ENCODE data around the gene LRRIQ4. TPM values are rescaled to one million over a fixed set of nuclear protein-coding genes. Genes with fewer than 3 reads are reported as not detected.

LRRIQ4 gene
- total RNA-seq, result under 1 TPM; 0.15 to 0.20 TPM
- polyA plus RNA-seq, result not detected

DNA sequence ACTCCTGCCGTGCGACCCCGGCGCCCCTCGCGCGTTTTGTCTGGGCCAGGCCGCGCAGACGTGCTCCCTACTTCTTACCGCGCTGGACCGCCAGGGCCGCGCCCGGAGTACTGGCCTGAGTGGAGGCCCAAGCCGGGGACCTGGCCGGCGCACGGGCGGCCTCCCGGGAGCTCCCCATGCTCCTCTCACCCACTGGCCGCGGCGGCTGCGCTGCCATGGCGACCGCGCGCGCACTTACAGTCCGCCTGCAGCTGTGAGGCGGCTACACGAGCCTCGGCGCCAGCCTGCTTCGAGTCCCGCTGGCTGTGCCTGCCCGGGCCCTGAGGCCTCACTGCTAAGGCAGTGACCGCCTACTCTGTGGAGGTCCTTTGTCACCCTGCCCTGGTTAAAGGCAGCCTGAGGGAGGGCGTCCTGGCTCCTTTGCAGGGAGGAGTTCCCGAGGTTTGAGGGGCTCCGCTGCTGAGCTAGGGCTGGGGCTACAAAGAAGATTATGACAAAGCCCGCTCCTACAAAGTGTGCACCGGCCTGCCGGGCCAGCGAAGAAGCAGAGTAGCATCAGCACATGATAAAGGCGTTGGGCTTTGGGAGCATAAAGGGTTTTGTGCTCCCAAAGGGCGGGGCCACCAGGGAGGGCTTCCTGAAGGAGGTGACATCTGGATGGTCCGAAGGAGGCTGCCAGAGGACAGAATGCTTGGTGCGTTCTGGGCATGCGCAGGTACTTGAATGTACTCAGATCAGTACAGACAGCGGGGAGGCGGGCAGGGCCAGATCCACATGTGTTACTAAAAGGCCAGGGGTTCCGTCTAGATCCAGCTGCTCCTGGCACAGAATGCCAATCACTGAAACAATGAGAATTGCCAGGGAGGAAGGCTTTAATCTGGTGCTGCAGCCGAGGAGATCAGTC is at the start of gene LRRIQ4, which contains the start of gene LRRC34:
Gene LRRIQ4, plus strand, starts transcription at position 539 of the 904 bp plus-strand sequence. CDS start 9,052 bp downstream, outside the sequence.
Gene LRRC34, minus strand, starts transcription at position 573 of the 904 bp plus-strand sequence. Its CDS starts 356 bp downstream, at position 217.
- H3K27me3 Mint-ChIP-seq, result peaks cover 1 to 4% of the 10 kb centered on the region in 2 donors
- DNase-seq, result peak; percentile 51 to 77 (median 53)
- H3K36me3 Mint-ChIP-seq, result peaks cover 2 to 11% (median 2%) of the 10 kb centered on the region in 3 donors
- peaks cover 6% of the 10 kb centered on the region for H3K9me3 ChIP-seq (ENCODE audit: low read length)
- H3K4me3 Mint-ChIP-seq, result peak within 1 kb of the TSS; percentile 79 to 91 (median 87)
- peaks cover 19 to 29% (median 26%) of the 10 kb centered on the region in 3 donors for H3K4me1 Mint-ChIP-seq
- no peaks in the 10 kb centered on the region for H3K27me3 ChIP-seq (ENCODE audit: insufficient read depth, low read length, poor library complexity, severe bottlenecking)
- peaks cover 17% of the 10 kb centered on the region for H3K4me1 ChIP-seq (ENCODE audit: insufficient read depth, low read length)
- no peak within 1 kb of the TSS for H3K27ac ChIP-seq (ENCODE audit: low read depth, low read length)
- ChIA-PET POLR2A (no interaction called here), CTCF (interaction anchor here (0.9 to 1.5 kb wide), 5 partner anchors 10 to 43 kb away, joined by 3 to 5 read pairs (median 4); partner anchors contain the start of genes ACTRT3 and MYNN)
- H3K9me3 Mint-ChIP-seq, result peaks cover 8 to 15% (median 11%) of the 10 kb centered on the region in 5 donors
- H3K36me3 ChIP-seq (ENCODE audit: insufficient read depth, low read length), result no peaks in the 10 kb centered on the region
- H3K27ac Mint-ChIP-seq, result peak within 1 kb of the TSS; percentile 33 to 93 (median 79)
- H3K4me3 ChIP-seq (ENCODE audit: low read length), result peak within 1 kb of the TSS; percentile 69

- POLR2A ChIA-PET, result interaction anchor here (0.5 to 2.7 kb wide), 7 partner anchors 8 to 1105 kb away, joined by 3 to 31 read pairs (median 5); partner anchors contain the start of genes MYNN, RPL22L1, SEC62 and SKIL
- Mint-ChIP-seq H3K9me3 (peaks cover 0 to 13% (median 0%) of the 10 kb centered on the region in 5 donors), H3K4me1 (peaks cover 29 to 38% (median 32%) of the 10 kb centered on the region in 3 donors), H3K27ac (peak overlapping the region; percentile 89 to 99 (median 98)), H3K36me3 (peaks cover 0 to 4% (median 0%) of the 10 kb centered on the region in 3 donors), H3K4me3 (peak overlapping the region; percentile 89 to 99 (median 98)), H3K27me3 (no peaks in the 10 kb centered on the region)
- Histone ChIP-seq H3K27ac (ENCODE audit: low read depth, low read length) (peak overlapping the region; percentile 92), H3K4me3 (ENCODE audit: low read length) (peak overlapping the region; percentile 96), H3K36me3 (ENCODE audit: insufficient read depth, low read length) (no peaks in the 10 kb centered on the region), H3K4me1 (ENCODE audit: insufficient read depth, low read length) (peaks cover 16% of the 10 kb centered on the region), H3K9me3 (ENCODE audit: low read length) (no peaks in the 10 kb centered on the region), H3K27me3 (ENCODE audit: insufficient read depth, low read length, poor library complexity, severe bottlenecking) (no peaks in the 10 kb centered on the region)
- peak; percentile 41 to 81 (median 71) for DNase-seq
- CTCF ChIA-PET, result interaction anchor here (1.0 to 1.5 kb wide), 3 partner anchors 9 to 269 kb away, joined by 3 to 5 read pairs (median 3); partner anchors contain the start of gene MYNN
Observed at GRCh38 chr3:169764312-169764881, 48.3 kb upstream of the LRRIQ4 start.

DNA sequence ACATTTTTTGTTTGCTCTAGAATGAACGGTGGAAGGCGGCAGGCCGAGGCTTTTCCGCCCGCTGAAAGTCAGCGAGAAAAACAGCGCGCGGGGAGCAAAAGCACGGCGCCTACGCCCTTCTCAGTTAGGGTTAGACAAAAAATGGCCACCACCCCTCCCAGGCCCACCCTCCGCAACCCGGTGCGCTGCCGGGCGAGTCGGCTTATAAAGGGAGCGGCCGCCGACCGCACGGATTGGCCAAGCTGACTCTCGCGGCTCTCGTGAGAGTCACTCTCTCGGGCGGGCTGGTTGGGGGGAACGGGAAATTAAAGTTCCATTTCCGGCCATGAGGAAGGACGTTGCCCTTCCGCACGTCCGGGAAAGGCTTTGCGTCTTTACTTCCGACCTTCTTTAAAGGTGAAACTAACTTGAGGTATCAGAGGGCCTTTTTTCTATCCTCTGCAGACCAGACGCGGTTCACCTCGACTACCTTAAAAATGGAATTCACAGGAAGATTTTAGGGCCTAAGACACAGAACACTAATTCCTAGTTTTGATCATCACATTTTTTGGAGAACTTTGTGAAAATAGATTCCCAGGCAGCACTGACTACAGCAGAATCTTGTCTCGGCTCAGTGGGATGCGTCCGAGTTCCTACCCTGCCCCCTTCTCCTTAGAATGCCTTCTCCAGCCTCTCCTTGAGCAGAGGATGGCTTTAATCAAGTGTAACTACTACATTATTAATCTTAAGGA is 47.6 kb upstream of the LRRIQ4 start, which contains the start of gene TERC:
Gene TERC, minus strand, starts transcription at position 179 of the 731 bp plus-strand sequence.
- peaks cover 0 to 13% (median 0%) of the 10 kb centered on the region in 5 donors for H3K9me3 Mint-ChIP-seq
- peaks cover 12% of the 10 kb centered on the region for H3K4me1 ChIP-seq (ENCODE audit: insufficient read depth, low read length)
- no peaks in the 10 kb centered on the region for H3K27me3 ChIP-seq (ENCODE audit: insufficient read depth, low read length, poor library complexity, severe bottlenecking)
- H3K4me3 Mint-ChIP-seq, result peak within 1 kb of the TSS; percentile 89 to 99 (median 98)
- H3K36me3 Mint-ChIP-seq, result peaks cover 0 to 7% (median 0%) of the 10 kb centered on the region in 3 donors
- H3K9me3 ChIP-seq (ENCODE audit: low read length), result no peaks in the 10 kb centered on the region
- no peaks in the 10 kb centered on the region for H3K27me3 Mint-ChIP-seq
- H3K27ac ChIP-seq (ENCODE audit: low read depth, low read length), result peak within 1 kb of the TSS; percentile 92
- H3K4me1 Mint-ChIP-seq, result peaks cover 30 to 39% (median 34%) of the 10 kb centered on the region in 3 donors
- H3K27ac Mint-ChIP-seq, result peak within 1 kb of the TSS; percentile 89 to 99 (median 98)
- ChIA-PET CTCF (interaction anchor here (1.2 to 1.5 kb wide), 2 partner anchors 8 to 202 kb away, joined by 3 to 5 read pairs; partner anchors contain the start of gene MYNN), POLR2A (interaction anchor here (0.8 to 2.7 kb wide), 6 partner anchors 8 to 1105 kb away, joined by 4 to 31 read pairs (median 5); partner anchors contain the start of genes MYNN, RPL22L1, SEC62 and SKIL)
- peak within 1 kb of the TSS; percentile 96 for H3K4me3 ChIP-seq (ENCODE audit: low read length)
- DNase-seq, result peak; percentile 86 to 97 (median 95)
- no peaks in the 10 kb centered on the region for H3K36me3 ChIP-seq (ENCODE audit: insufficient read depth, low read length)

DNA sequence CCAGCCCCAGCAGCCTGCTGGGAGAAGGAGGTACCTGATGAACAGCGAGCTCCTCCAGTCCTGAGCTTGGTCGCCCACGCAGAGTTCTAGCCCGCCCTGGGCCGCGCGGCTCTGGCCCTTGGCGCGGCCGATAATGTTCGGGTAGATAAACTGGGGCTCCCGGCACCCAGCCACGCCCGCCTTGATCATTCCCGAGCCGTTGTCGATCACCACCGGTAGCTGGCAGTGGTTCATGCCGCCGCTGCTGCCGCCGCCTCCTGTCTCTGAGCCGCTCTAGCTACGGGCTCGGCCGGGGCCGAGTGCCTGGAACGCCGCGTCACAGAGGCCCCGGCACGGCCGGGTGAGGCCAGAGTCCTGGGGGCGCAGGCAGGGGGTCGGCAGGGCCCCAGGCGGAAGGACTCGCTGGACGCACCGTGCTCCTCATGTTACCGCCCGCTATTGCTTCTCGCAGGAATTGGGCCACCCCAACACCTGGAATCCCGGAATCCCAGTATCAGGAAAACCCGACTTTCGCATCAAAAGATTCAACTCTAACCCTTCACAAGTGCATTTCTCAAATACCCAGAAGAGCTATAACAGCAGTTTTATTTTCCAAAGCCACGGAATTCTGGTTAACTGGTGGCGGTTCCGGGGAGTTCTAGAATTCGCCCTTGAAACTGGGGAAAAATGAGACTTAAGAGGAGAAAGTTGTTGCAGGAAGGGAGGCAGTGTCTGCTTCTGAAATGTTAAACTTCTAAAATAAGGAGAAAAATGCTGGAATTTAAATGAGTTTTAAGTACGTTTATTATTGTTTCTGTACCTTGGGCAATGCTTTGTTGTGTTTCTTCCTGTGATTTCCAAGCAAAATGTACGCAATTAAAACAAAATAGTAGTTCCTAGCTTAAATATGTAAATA is 43.1 kb upstream of the LRRIQ4 start, which contains the start of gene ACTRT3:
Gene ACTRT3, minus strand, starts transcription at position 275 of the 895 bp plus-strand sequence. Its CDS starts 41 bp downstream, at position 234.
- H3K27ac Mint-ChIP-seq, result peak within 1 kb of the TSS; percentile 76 to 98 (median 88)
- H3K27me3 Mint-ChIP-seq, result peaks cover 0 to 13% of the 10 kb centered on the region in 2 donors
- Histone ChIP-seq H3K4me1 (ENCODE audit: insufficient read depth, low read length) (peaks cover 9% of the 10 kb centered on the region), H3K27me3 (ENCODE audit: insufficient read depth, low read length, poor library complexity, severe bottlenecking) (no peaks in the 10 kb centered on the region), H3K9me3 (ENCODE audit: low read length) (no peaks in the 10 kb centered on the region), H3K27ac (ENCODE audit: low read depth, low read length) (peak within 1 kb of the TSS; percentile 0), H3K36me3 (ENCODE audit: insufficient read depth, low read length) (no peaks in the 10 kb centered on the region), H3K4me3 (ENCODE audit: low read length) (peak within 1 kb of the TSS; percentile 80)
- peaks cover 38 to 52% (median 45%) of the 10 kb centered on the region in 3 donors for H3K4me1 Mint-ChIP-seq
- POLR2A ChIA-PET, result interaction anchor here (0.6 to 1.3 kb wide), 3 partner anchors 197 to 588 kb away, joined by 3 to 5 read pairs (median 3); partner anchors contain the start of genes SEC62 and SKIL
- H3K9me3 Mint-ChIP-seq, result peaks cover 0 to 13% (median 0%) of the 10 kb centered on the region in 5 donors
- CTCF ChIA-PET, result interaction anchor here (0.9 to 1.3 kb wide), 3 partner anchors 9 to 409 kb away, joined by 3 to 4 read pairs (median 4); partner anchors contain the start of genes LRRC34 and LRRIQ4
- peaks cover 0 to 34% (median 0%) of the 10 kb centered on the region in 3 donors for H3K36me3 Mint-ChIP-seq
- peak; percentile 44 to 66 (median 49) for DNase-seq
- peak within 1 kb of the TSS; percentile 90 to 94 (median 93) for H3K4me3 Mint-ChIP-seq

GRCh38 chr3:169771497-169772304 is 41.0 kb upstream of the LRRIQ4 start:
- H3K27me3 ChIP-seq (ENCODE audit: insufficient read depth, low read length, poor library complexity, severe bottlenecking), result no peaks in the 10 kb centered on the region
- CTCF ChIA-PET, result interaction anchor here (2.5 to 3.7 kb wide), 2 partner anchors 9 to 195 kb away, joined by 10 to 23 read pairs; partner anchors contain the start of gene SEC62
- Mint-ChIP-seq H3K27me3 (peaks cover 0 to 13% of the 10 kb centered on the region in 2 donors), H3K4me1 (peaks cover 46 to 59% (median 57%) of the 10 kb centered on the region in 3 donors), H3K9me3 (peaks cover 0 to 8% (median 0%) of the 10 kb centered on the region in 5 donors), H3K36me3 (peaks cover 0 to 50% (median 7%) of the 10 kb centered on the region in 3 donors), H3K4me3 (peak overlapping the region; percentile 94 to 100 (median 99)), H3K27ac (peak overlapping the region; percentile 97 to 100 (median 100))
- peak; percentile 38 to 84 (median 76) for DNase-seq
- H3K9me3 ChIP-seq (ENCODE audit: low read length), result no peaks in the 10 kb centered on the region
- POLR2A ChIA-PET, result interaction anchor here (0.7 to 2.7 kb wide), 9 partner anchors 8 to 1098 kb away, joined by 3 to 31 read pairs (median 7); partner anchors contain the start of genes RPL22L1, SEC62, SKIL and TERC
- H3K36me3 ChIP-seq (ENCODE audit: insufficient read depth, low read length), result peaks cover 7% of the 10 kb centered on the region
- peak overlapping the region; percentile 100 for H3K27ac ChIP-seq (ENCODE audit: low read depth, low read length)
- peak overlapping the region; percentile 100 for H3K4me3 ChIP-seq (ENCODE audit: low read length)
- peaks cover 25% of the 10 kb centered on the region for H3K4me1 ChIP-seq (ENCODE audit: insufficient read depth, low read length)
